Measurements from ENCODE around the gene UBE2D1. TPM values are rescaled to one million over a fixed set of nuclear protein-coding genes. Genes with fewer than 3 reads are reported as not detected.
A peak's percentile ranks its signal among the peaks of the same experiment; 100 is the strongest.

The UBE2D1 gene
- total and polyA plus RNA-seq, 2 of the 13 experiments (the other 11 are each of a cell fraction or from before 2014, with no cell fraction given) = 6.2 to 13.8 TPM

DNA sequence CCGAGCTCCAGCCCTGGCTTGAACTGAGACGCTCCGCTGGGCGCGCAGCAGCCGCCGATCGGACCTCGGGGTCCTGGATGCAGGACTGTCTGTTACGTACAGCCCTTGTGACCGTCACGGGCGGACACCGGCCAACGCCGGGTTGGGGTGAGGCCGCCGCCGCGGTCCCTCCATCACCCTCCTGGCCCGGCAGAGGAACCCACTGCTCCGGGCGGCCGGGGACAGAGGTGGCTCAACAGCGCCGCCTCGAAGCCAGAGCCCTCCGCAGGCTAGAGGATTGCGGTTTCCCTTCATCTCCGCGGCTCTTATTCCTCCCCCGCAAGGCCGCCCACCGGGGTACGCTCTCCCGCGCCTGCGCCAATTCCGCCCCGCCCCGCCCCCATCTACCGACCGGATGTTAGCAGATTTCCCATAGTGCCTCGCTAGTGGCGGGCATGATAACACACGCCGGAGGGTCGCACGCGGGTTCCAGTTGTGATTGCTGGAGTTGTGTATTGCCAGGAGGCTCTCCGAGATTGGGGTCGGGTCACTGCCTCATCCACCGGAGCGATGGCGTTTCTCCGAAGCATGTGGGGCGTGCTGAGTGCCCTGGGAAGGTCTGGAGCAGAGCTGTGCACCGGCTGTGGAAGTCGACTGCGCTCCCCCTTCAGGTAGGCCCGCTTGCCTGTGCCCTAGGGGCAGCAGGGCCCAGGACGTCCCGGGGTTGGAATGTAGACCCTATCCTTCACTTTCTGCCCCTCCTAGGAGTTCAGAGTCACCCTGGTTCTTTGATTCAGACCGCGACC lies 50.4 kb downstream of the UBE2D1 start, which contains the start of gene TFAM:
Gene TFAM, plus strand, starts transcription at position 412 of the 785 bp plus-strand sequence. Its CDS starts 138 bp downstream, at position 550.
- H3K36me3 ChIP-seq (replicated peaks in 1 of 2; ENCODE audit: control insufficient read depth in 1 of 2, insufficient read depth in 2 of 2, low read length in 2 of 2) = peaks cover 8 to 30% of the 10 kb centered on the region in 2 experiments; a peak in 4 of 5 replicates
- FAIRE-seq (no peak), ATAC-seq (peak; percentile 97), DNase-seq (ENCODE audit: low spot score) (peak; percentile 88)
- peak within 1 kb of the TSS; percentile 78 to 96 (median 90) for H3K4me3 ChIP-seq (replicated peaks in 1 of 3; ENCODE audit: insufficient read depth in 1 of 3, low read depth in 2 of 3, low read length in 3 of 3)
- H4K20me1 ChIP-seq (ENCODE audit: insufficient read depth, low read length) = no peaks in the 10 kb centered on the region
- peak within 1 kb of the TSS; percentile 89 for H3K4me2 ChIP-seq (ENCODE audit: low read depth, low read length)
- POLR2A ChIA-PET = interaction anchor here (0.9 to 3.0 kb wide), 9 partner anchors 12 to 116 kb away, joined by 3 to 13 read pairs (median 7); partner anchors contain the start of genes CISD1 and UBE2D1
- no TSS peak for BruUV-seq (replicated peaks)
- no peaks in the 10 kb centered on the region for H3K9me3 ChIP-seq (ENCODE audit: low read length)
- peak within 1 kb of the TSS; percentile 71 for H2AFZ ChIP-seq (ENCODE audit: low read length)
- intact Hi-C loops (cut with micrococcal nuclease; ENCODE audit: unreplicated experiment) = loop anchor here (1.0 to 5.0 kb wide), 5 partner anchors 51 to 256 kb away; partner anchors contain the start of gene CISD1
- H3K27me3 ChIP-seq (ENCODE audit: control insufficient read depth in 1 of 2, insufficient read depth in 2 of 2, low read length in 2 of 2) = no peaks in the 10 kb centered on the region; a peak in 1 of 5 replicates
- peaks cover 44% of the 10 kb centered on the region for H3K79me2 ChIP-seq (ENCODE audit: insufficient read depth, low read length)
- peak within 1 kb of the TSS; percentile 88 for H3K9ac ChIP-seq (ENCODE audit: insufficient read depth, low read depth, low read length)
- in situ Hi-C loops (cut with HindIII; ENCODE audit: extremely low pct_ligation_motif_present, low pct_unique_long_range_greater_than_20kb) = loop anchor here (5.0 to 10.0 kb wide), 2 partner anchors 83 to 200 kb away; no protein-coding TSS in a partner anchor
- CTCF ChIA-PET (ENCODE audit: low intra/inter-chr PET ratio, low total read pairs) = interaction anchor here (1.6 to 2.3 kb wide), 2 partner anchors 86 to 208 kb away, joined by 4 to 34 read pairs; no protein-coding TSS in a partner anchor
- peak within 1 kb of the TSS; percentile 82 for H3K27ac ChIP-seq (ENCODE audit: extremely low read length, insufficient read depth, low read length)
- WGBS (ENCODE audit: low lambda C conversion rate) = 0% methylated on average over 5 of the region's 65 CpGs
- peaks cover 38% of the 10 kb centered on the region for H3K4me1 ChIP-seq (ENCODE audit: insufficient read depth, low read length)
- TF ChIP-seq ZNF414 (CRISPR knock-in tag; IDR thresholded peaks at IDR 0.05) (no peak), SIN3B (IDR thresholded peaks at IDR 0.05; ENCODE audit: low read length) (no peak; the same call in 1 of the 2 replicates), ZNF207 (IDR thresholded peaks at IDR 0.05; ENCODE audit: borderline replicate concordance) (no peak), ZNF660 (CRISPR knock-in tag; IDR thresholded peaks at IDR 0.05; ENCODE audit: borderline replicate concordance, low read depth) (no peak), ZNF274 (CRISPR knock-in tag; IDR thresholded peaks at IDR 0.05) (peak; percentile 69; the same call in 1 of the 2 replicates), TGIF2 (CRISPR knock-in tag; IDR thresholded peaks at IDR 0.05) (peak; percentile 80; the same call in 1 of the 2 replicates), HIVEP1 (CRISPR knock-in tag; IDR thresholded peaks at IDR 0.05) (no peak), SATB2 (CRISPR knock-in tag; IDR thresholded peaks at IDR 0.05) (no peak), MXD4 (CRISPR knock-in tag; IDR thresholded peaks at IDR 0.05) (peak; percentile 92; the same call in 1 of the 2 replicates), ZFP82 (CRISPR knock-in tag; IDR thresholded peaks at IDR 0.05; ENCODE audit: borderline replicate concordance) (peak; percentile 76; the same call in 1 of the 2 replicates), ZNF225 (CRISPR knock-in tag; IDR thresholded peaks at IDR 0.05) (peak; percentile 20; the same call in 1 of the 2 replicates), DMAP1 (CRISPR knock-in tag; IDR thresholded peaks at IDR 0.05) (peak; percentile 95), ZNF883 (CRISPR knock-in tag; IDR thresholded peaks at IDR 0.05; ENCODE audit: not compliant biosample characterization) (peak; percentile 78), ZC3H13 (CRISPR knock-in tag; IDR thresholded peaks at IDR 0.05) (peak; percentile 82; the same call in 1 of the 2 replicates), ZNF362 (CRISPR knock-in tag; IDR thresholded peaks at IDR 0.05; ENCODE audit: borderline replicate concordance) (peak; percentile 28; the same call in 1 of the 2 replicates), ZNF20 (CRISPR knock-in tag; IDR thresholded peaks at IDR 0.05) (no peak)
- TF ChIP-seq, protein P1, sequence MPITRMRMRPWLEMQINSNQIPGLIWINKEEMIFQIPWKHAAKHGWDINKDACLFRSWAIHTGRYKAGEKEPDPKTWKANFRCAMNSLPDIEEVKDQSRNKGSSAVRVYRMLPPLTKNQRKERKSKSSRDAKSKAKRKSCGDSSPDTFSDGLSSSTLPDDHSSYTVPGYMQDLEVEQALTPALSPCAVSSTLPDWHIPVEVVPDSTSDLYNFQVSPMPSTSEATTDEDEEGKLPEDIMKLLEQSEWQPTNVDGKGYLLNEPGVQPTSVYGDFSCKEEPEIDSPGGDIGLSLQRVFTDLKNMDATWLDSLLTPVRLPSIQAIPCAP (CRISPR knock-in tag; IDR thresholded peaks at IDR 0.05; ENCODE audit: low read depth) = no peak
- TF ChIP-seq, protein P2, sequence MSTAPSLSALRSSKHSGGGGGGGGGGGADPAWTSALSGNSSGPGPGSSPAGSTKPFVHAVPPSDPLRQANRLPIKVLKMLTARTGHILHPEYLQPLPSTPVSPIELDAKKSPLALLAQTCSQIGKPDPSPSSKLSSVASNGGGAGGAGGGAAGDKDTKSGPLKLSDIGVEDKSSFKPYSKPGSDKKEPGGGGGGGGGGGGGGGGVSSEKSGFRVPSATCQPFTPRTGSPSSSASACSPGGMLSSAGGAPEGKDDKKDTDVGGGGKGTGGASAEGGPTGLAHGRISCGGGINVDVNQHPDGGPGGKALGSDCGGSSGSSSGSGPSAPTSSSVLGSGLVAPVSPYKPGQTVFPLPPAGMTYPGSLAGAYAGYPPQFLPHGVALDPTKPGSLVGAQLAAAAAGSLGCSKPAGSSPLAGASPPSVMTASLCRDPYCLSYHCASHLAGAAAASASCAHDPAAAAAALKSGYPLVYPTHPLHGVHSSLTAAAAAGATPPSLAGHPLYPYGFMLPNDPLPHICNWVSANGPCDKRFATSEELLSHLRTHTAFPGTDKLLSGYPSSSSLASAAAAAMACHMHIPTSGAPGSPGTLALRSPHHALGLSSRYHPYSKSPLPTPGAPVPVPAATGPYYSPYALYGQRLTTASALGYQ (CRISPR knock-in tag; IDR thresholded peaks at IDR 0.05) = no peak; the same call in 1 of the 2 replicates
- TF ChIP-seq, protein P3, sequence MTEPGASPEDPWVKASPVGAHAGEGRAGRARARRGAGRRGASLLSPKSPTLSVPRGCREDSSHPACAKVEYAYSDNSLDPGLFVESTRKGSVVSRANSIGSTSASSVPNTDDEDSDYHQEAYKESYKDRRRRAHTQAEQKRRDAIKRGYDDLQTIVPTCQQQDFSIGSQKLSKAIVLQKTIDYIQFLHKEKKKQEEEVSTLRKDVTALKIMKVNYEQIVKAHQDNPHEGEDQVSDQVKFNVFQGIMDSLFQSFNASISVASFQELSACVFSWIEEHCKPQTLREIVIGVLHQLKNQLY (CRISPR knock-in tag; IDR thresholded peaks at IDR 0.05) = no peak

All from HepG2 (cell line).